Caco-2 (cell line): ENCODE data around the gene PGGT1B. TPM values are rescaled to one million over a fixed set of nuclear protein-coding genes. Genes with fewer than 3 reads are reported as not detected.

Experiments used
- BruUV-seq: library from RNA; stranded (reverse); fragments of 400-500 nt; replicated peaks from 2 replicates; lab custom pipeline; 2021; lab: Mats Ljungman, UMichigan
- CTCF ChIA-PET: fragments of 300-600 bp; sonication (Branson Sonifier 250); formaldehyde crosslinking; loops from one replicate; lab custom pipeline; 2022; ENCODE audit warnings: antibody characterized with exemption; lab: Charles Lee
- POLR2A ChIA-PET: fragments of 300-600 bp; sonication (Branson Sonifier 250); formaldehyde crosslinking; loops from one replicate; lab custom pipeline; 2022; ENCODE audit warnings: antibody characterized with exemption; lab: Charles Lee
- DNase-seq, 2 experiments: peaks; one replicate each; pipeline versions ENCODE4 v3.0.0 to v3.0.0-alpha.2; 2020 to 2022
- H3K27me3 ChIP-seq: replicated peaks from 2 replicates; pipeline ENCODE4 v1.6.0; 2011; ENCODE audit warnings: low read length; ENCODE audit not compliant: control insufficient read depth, insufficient read depth
- H3K36me3 ChIP-seq: 2 replicates; pipeline ENCODE4 v1.5.1; 2011; ENCODE audit warnings: low read length; ENCODE audit not compliant: control insufficient read depth, insufficient read depth
- H3K4me1 ChIP-seq: fragments of 250-450 bp; sonication (Bioruptor Pico); 2 replicates; pipeline ENCODE4 v1.5.1; 2020; ENCODE audit warnings: mild to moderate bottlenecking
- H3K4me3 ChIP-seq: 2 replicates; pipeline ENCODE4 v1.5.1; 2011; ENCODE audit warnings: low read depth, mild to moderate bottlenecking, control low read depth, low read length
- H3K9me3 ChIP-seq: fragments of 250-450 bp; sonication (Bioruptor Pico); 2 replicates; pipeline ENCODE4 v1.5.1; 2020; ENCODE audit warnings: mild to moderate bottlenecking, moderate library complexity
- H3K27ac Mint-ChIP-seq: one replicate; pipeline ENCODE4 v1.8.0; 2022; ENCODE audit warnings: mixed read lengths; ENCODE audit not compliant: unreplicated experiment
- H3K27me3 Mint-ChIP-seq: one replicate; pipeline ENCODE4 v1.8.0; 2022; ENCODE audit warnings: mixed read lengths; ENCODE audit not compliant: insufficient read depth, unreplicated experiment
- H3K36me3 Mint-ChIP-seq: one replicate; pipeline ENCODE4 v1.8.0; 2022; ENCODE audit warnings: mild to moderate bottlenecking, mixed read lengths; ENCODE audit not compliant: insufficient read depth, unreplicated experiment
- H3K4me1 Mint-ChIP-seq: one replicate; pipeline ENCODE4 v1.8.0; 2022; ENCODE audit warnings: low read depth, mixed read lengths; ENCODE audit not compliant: unreplicated experiment
- H3K4me3 Mint-ChIP-seq: one replicate; pipeline ENCODE4 v1.8.0; 2022; ENCODE audit warnings: mild to moderate bottlenecking, moderate library complexity, mixed read lengths; ENCODE audit not compliant: unreplicated experiment
- H3K9me3 Mint-ChIP-seq: one replicate; pipeline ENCODE4 v1.8.0; 2022; ENCODE audit warnings: mixed read lengths; ENCODE audit not compliant: unreplicated experiment
- intact Hi-C: fragments of 100-400 bp; cut with micrococcal nuclease; formaldehyde crosslinking; loops from one replicate; pipeline ENCODE4 v1.10.0; 2022; ENCODE audit not compliant: unreplicated experiment
- total RNA-seq: library from RNA; stranded (reverse); gene quantifications from 2 replicates; pipeline ENCODE4 v1.2.3, GENCODE V29; 2022
- TF ChIP-seq, protein P1 (sequence below), 2 experiments: fragments of 200-600 bp in 1 of 2; IDR thresholded peaks; 1 replicate in 1 of 2; 2 replicates in 1 of 2; pipeline versions ENCODE4 v1.5.1 to v1.8.0; 2011 to 2022; ENCODE audit warnings: antibody characterized with exemption in 1 of 2, control low read depth in 1 of 2, inconsistent platforms in 1 of 2, low read depth in 1 of 2, low read length in 1 of 2, mild to moderate bottlenecking in 1 of 2, moderate library complexity in 1 of 2; ENCODE audit not compliant: insufficient read depth in 1 of 2, severe bottlenecking in 1 of 2, unreplicated experiment in 1 of 2

PGGT1B gene
- total RNA-seq, 1 experiment from 2014 or later = 39.4 TPM

- ChIA-PET POLR2A (no interaction called here), CTCF (no interaction called here)
- Mint-ChIP-seq H3K27me3 (peaks cover 10% of the 10 kb centered on the region), H3K4me1 (no peaks in the 10 kb centered on the region), H3K4me3 (no peak overlapping the region), H3K9me3 (no peaks in the 10 kb centered on the region), H3K36me3 (no peaks in the 10 kb centered on the region), H3K27ac (no peak overlapping the region)
- TF ChIP-seq, protein P1, sequence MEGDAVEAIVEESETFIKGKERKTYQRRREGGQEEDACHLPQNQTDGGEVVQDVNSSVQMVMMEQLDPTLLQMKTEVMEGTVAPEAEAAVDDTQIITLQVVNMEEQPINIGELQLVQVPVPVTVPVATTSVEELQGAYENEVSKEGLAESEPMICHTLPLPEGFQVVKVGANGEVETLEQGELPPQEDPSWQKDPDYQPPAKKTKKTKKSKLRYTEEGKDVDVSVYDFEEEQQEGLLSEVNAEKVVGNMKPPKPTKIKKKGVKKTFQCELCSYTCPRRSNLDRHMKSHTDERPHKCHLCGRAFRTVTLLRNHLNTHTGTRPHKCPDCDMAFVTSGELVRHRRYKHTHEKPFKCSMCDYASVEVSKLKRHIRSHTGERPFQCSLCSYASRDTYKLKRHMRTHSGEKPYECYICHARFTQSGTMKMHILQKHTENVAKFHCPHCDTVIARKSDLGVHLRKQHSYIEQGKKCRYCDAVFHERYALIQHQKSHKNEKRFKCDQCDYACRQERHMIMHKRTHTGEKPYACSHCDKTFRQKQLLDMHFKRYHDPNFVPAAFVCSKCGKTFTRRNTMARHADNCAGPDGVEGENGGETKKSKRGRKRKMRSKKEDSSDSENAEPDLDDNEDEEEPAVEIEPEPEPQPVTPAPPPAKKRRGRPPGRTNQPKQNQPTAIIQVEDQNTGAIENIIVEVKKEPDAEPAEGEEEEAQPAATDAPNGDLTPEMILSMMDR (IDR thresholded peaks at IDR 0.05; ENCODE audit: insufficient read depth in 1 of 2, low read depth in 1 of 2, low read length in 1 of 2, severe bottlenecking in 1 of 2, unreplicated experiment in 1 of 2) = no peak
- H3K4me1 ChIP-seq = no peaks in the 10 kb centered on the region
- H3K4me3 ChIP-seq = no peak overlapping the region
- no peak for DNase-seq
- no peaks in the 10 kb centered on the region for H3K9me3 ChIP-seq
- no peaks in the 10 kb centered on the region for H3K36me3 ChIP-seq
- intact Hi-C loops = no loop called here
- no peaks in the 10 kb centered on the region for H3K27me3 ChIP-seq
- BruUV-seq = no TSS peak
Observed at GRCh38 chr5:115191474-115192031, 71.1 kb downstream of the PGGT1B start.

- Mint-ChIP-seq H3K27ac (no peak overlapping the region), H3K9me3 (no peaks in the 10 kb centered on the region), H3K36me3 (no peaks in the 10 kb centered on the region), H3K27me3 (no peaks in the 10 kb centered on the region), H3K4me1 (no peaks in the 10 kb centered on the region), H3K4me3 (no peak overlapping the region)
- Histone ChIP-seq H3K36me3 (no peaks in the 10 kb centered on the region), H3K4me1 (no peaks in the 10 kb centered on the region), H3K27me3 (no peaks in the 10 kb centered on the region), H3K9me3 (no peaks in the 10 kb centered on the region), H3K4me3 (no peak overlapping the region)
- ChIA-PET POLR2A (no interaction called here), CTCF (no interaction called here)
- no peak for DNase-seq
- TF ChIP-seq, protein P1 (IDR thresholded peaks at IDR 0.05; ENCODE audit: insufficient read depth in 1 of 2, low read depth in 1 of 2, low read length in 1 of 2, severe bottlenecking in 1 of 2, unreplicated experiment in 1 of 2) = no peak
- intact Hi-C loops = no loop called here
- BruUV-seq = no TSS peak
Observed at GRCh38 chr5:115190388-115190787, 72.3 kb downstream of the PGGT1B start.

- TF ChIP-seq, protein P1 (IDR thresholded peaks at IDR 0.05; ENCODE audit: insufficient read depth in 1 of 2, low read depth in 1 of 2, low read length in 1 of 2, severe bottlenecking in 1 of 2, unreplicated experiment in 1 of 2) = no peak
- no TSS peak for BruUV-seq
- intact Hi-C loops = no loop called here
- no peaks in the 10 kb centered on the region for H3K9me3 ChIP-seq
- DNase-seq = no peak
- no peaks in the 10 kb centered on the region for H3K9me3 Mint-ChIP-seq
- no peaks in the 10 kb centered on the region for H3K4me1 Mint-ChIP-seq
- POLR2A ChIA-PET = no interaction called here
- no peak overlapping the region for H3K27ac Mint-ChIP-seq
- H3K27me3 ChIP-seq = no peaks in the 10 kb centered on the region
- CTCF ChIA-PET = no interaction called here
- H3K4me3 Mint-ChIP-seq = no peak overlapping the region
- no peaks in the 10 kb centered on the region for H3K27me3 Mint-ChIP-seq
- no peak overlapping the region for H3K4me3 ChIP-seq
- H3K36me3 Mint-ChIP-seq = no peaks in the 10 kb centered on the region
- H3K4me1 ChIP-seq = no peaks in the 10 kb centered on the region
- H3K36me3 ChIP-seq = no peaks in the 10 kb centered on the region
Observed at GRCh38 chr5:115189866-115190265, 72.8 kb downstream of the PGGT1B start.
